Measurements from ENCODE around the gene GTF2H4.

GTF2H4 gene

DNA sequence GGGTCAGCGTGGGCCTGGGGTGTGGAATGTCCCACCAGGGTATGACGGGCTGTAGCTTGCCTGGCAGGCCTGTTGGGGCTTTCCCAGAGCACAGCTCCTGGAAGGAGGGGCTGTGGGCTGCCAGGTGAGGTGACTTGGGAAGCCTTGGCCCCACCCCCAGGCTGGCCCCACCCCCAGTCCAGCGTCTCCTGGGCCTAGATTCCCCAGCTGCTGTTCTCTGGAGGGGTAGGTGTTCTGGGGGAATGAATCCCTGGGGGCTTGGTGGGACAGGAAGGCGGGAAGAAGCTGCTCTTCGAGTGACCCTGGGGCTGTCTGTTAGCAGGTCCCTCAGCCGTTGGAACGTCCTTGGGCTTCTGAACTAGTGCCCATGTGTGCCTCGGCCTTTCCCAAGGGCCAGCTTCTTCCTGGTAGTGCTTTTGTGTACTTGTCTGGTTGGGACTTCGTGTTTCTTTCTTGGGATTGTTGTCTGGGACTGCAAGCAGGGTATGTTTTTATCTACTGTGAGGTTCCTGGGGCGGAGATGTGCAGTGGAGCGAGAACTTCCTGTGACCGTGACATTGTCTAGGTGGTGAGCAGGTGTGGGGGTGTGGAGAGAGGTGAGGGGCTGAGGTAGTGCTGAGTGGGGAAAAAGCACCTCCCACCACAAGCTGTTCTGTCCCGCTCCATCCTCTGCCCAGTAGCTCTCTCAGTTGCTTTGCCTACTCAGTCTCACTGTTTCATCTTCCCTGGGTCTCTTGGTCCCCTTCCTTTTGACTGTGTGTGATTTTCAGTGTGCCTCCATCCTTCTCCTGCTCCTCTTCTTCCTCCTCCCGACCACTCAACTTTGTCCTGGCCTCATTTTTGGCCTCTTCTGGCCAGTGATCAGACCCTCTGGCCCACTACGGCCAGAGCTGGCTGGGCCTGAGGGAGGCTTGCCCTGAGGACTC lies 25.0 kb upstream of the GTF2H4 start:
- TF ChIP-seq Cebpa-rat (IDR thresholded peaks at IDR 0.05), result no peak
- Histone ChIP-seq H3K4me1 (peaks cover 92% of the 10 kb centered on the region), H3K27me3 (no peaks in the 10 kb centered on the region), H3K9me3 (no peaks in the 10 kb centered on the region), H4K20me1 (peaks cover 29% of the 10 kb centered on the region), H3K27ac (peak overlapping the region; percentile 85), H3K4me2 (peak overlapping the region; percentile 96), H3K4me3 (peak overlapping the region; percentile 73), H3K36me3 (no peaks in the 10 kb centered on the region), H3K9ac (peak overlapping the region; percentile 81)

GRCh38 chr6:30883685-30884520 lies 24.1 kb upstream of the GTF2H4 start, which contains the start of gene DDR1:
Gene DDR1 (plus strand): TSS chr6:30884519. CDS start chr6:30888730, 4,211 bp downstream.
- no peaks in the 10 kb centered on the region for H3K27me3 ChIP-seq
- peaks cover 92% of the 10 kb centered on the region for H3K4me1 ChIP-seq
- peak within 1 kb of the TSS; percentile 96 for H3K4me2 ChIP-seq
- no peaks in the 10 kb centered on the region for H3K9me3 ChIP-seq
- H3K27ac ChIP-seq, result peak within 1 kb of the TSS; percentile 85
- H3K36me3 ChIP-seq, result peaks cover 5% of the 10 kb centered on the region
- peak within 1 kb of the TSS; percentile 81 for H3K9ac ChIP-seq
- no peak for TF ChIP-seq Cebpa-rat (IDR thresholded peaks at IDR 0.05)
- H3K4me3 ChIP-seq, result peak within 1 kb of the TSS; percentile 73
- peaks cover 38% of the 10 kb centered on the region for H4K20me1 ChIP-seq

GRCh38 chr6:30884521-30885480 lies 23.2 kb upstream of the GTF2H4 start:
- Histone ChIP-seq H3K4me1 (peaks cover 90% of the 10 kb centered on the region), H3K36me3 (peaks cover 14% of the 10 kb centered on the region), H4K20me1 (peaks cover 47% of the 10 kb centered on the region), H3K27me3 (no peaks in the 10 kb centered on the region), H3K4me2 (peak overlapping the region; percentile 96), H3K9ac (peak overlapping the region; percentile 81), H3K4me3 (peak overlapping the region; percentile 73), H3K9me3 (no peaks in the 10 kb centered on the region), H3K27ac (peak overlapping the region; percentile 85)
- no peak for TF ChIP-seq Cebpa-rat (IDR thresholded peaks at IDR 0.05)

DNA sequence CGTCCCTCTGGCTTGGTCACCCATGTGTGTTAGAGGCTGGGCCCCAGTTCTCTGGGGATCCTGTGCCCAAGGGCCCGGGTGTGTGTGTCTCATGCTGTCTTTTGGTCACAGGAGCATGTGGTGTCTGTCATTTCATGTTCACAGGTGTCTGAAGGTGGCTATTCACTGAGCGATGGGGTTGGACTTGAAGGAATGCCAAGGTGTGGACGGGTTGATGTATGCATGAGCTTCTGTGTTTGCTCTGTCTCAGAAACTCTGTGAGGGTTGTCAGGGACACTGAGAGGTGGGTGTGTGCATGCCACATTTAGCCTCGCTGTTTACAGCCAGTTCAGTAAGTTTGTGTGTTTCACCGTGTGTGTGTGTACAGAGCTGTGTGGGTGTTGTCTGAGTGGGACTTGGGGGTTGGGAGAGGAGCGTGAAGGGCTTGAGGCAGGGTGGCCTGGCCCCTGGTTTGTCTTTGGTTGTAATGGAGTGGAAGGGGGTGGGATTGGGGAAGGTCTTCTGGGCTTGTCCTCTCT lies 22.5 kb upstream of the GTF2H4 start:
- Histone ChIP-seq H3K9me3 (no peaks in the 10 kb centered on the region), H4K20me1 (peaks cover 47% of the 10 kb centered on the region), H3K36me3 (peaks cover 21% of the 10 kb centered on the region), H3K27me3 (no peaks in the 10 kb centered on the region), H3K27ac (peak overlapping the region; percentile 54), H3K4me2 (peak overlapping the region; percentile 96), H3K4me3 (peak overlapping the region; percentile 73), H3K9ac (peak overlapping the region; percentile 81), H3K4me1 (peaks cover 90% of the 10 kb centered on the region)
- TF ChIP-seq Cebpa-rat (IDR thresholded peaks at IDR 0.05), result no peak

DNA sequence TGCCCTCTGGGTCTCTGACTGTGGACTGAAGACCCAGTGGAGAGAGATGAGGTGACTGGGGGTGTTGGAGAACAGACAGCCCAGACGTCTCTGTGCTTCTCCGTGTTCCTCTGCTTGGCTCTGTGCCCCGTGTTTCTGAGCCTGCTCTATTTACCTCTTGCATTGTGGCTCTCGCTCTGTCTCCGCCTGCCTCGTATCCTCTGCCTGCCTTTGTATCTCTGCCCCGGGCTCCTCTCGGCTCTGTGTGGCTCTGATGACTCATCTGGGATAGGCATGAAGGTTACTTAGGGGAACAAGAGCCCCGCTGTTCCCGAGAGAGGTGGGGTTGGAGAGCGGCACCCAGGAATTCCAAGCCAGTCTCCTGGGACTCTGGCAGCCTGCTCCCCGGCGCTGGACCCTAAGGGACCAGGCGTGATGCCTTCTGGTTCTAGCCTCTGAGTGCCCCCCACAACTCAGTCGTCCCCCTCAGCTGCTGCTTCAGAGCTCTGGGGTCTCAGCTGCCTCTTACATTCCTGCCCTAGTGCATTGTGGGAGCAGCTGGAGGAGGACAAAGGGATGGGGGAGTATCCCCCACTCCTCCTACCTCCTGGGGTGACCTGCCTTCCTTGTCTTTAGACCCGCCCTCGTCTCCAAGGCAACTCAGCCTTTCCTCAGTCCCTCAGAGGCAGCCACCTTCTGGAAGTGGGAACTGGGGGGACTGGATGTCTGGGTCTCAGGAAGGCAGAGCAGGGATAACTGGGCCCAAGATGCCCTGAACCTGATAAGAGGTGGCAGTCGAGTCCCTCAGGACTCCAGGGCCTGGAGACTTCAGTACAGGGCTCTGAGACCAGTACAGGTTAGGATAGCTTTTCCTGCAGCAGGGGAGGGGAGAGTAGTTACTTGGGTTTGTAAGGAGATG lies 21.8 kb upstream of the GTF2H4 start:
- H3K27ac ChIP-seq, result peak overlapping the region; percentile 54
- peak overlapping the region; percentile 81 for H3K9ac ChIP-seq
- no peaks in the 10 kb centered on the region for H3K27me3 ChIP-seq
- peaks cover 28% of the 10 kb centered on the region for H3K36me3 ChIP-seq
- H3K4me2 ChIP-seq, result peak overlapping the region; percentile 96
- H3K4me1 ChIP-seq, result peaks cover 84% of the 10 kb centered on the region
- peaks cover 47% of the 10 kb centered on the region for H4K20me1 ChIP-seq
- no peak for TF ChIP-seq Cebpa-rat (IDR thresholded peaks at IDR 0.05)
- no peaks in the 10 kb centered on the region for H3K9me3 ChIP-seq
- H3K4me3 ChIP-seq, result peak overlapping the region; percentile 73

DNA sequence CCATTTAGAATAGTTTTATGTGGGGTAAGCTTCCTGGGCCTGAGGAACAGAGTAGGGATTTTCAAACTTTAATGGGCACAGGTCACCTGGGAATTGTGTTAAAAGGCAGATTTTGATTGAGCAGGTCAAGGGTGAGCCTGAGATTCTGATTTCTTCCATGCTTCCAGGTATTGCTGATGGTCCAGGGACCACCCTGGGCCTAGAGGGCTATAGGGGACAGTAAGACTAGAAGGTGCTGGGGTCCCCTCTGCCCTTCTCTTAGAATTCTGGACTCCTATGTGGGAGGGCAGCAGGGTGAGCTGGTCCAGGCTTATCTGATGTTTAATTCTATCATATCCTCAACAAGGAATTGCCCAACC lies 21.1 kb upstream of the GTF2H4 start:
- Histone ChIP-seq H3K36me3 (peaks cover 35% of the 10 kb centered on the region), H3K4me1 (peaks cover 78% of the 10 kb centered on the region), H3K9me3 (no peaks in the 10 kb centered on the region), H3K4me2 (peak overlapping the region; percentile 96), H3K27me3 (no peaks in the 10 kb centered on the region), H3K27ac (no peak overlapping the region), H3K4me3 (peak overlapping the region; percentile 73; the same call in 1 of the 2 replicates), H3K9ac (peak overlapping the region; percentile 81; the same call in 1 of the 2 replicates), H4K20me1 (peaks cover 47% of the 10 kb centered on the region)
- TF ChIP-seq Cebpa-rat (IDR thresholded peaks at IDR 0.05), result no peak

GRCh38 chr6:30887901-30888815 lies 19.8 kb upstream of the GTF2H4 start:
- Histone ChIP-seq H3K9ac (no peak overlapping the region), H3K4me2 (peak overlapping the region; percentile 61), H3K27me3 (no peaks in the 10 kb centered on the region), H3K4me1 (peaks cover 65% of the 10 kb centered on the region), H3K9me3 (no peaks in the 10 kb centered on the region), H4K20me1 (peaks cover 47% of the 10 kb centered on the region), H3K4me3 (no peak overlapping the region), H3K36me3 (peaks cover 48% of the 10 kb centered on the region), H3K27ac (no peak overlapping the region)
- TF ChIP-seq Cebpa-rat (IDR thresholded peaks at IDR 0.05), result no peak
